Measurements from ENCODE around the gene GNGT2. TPM values are rescaled to one million over a fixed set of nuclear protein-coding genes. Genes with fewer than 3 reads are reported as not detected.

GNGT2 gene
- total RNA-seq = 0.96 TPM in 1 of 2 replicates, not detected in the other
- 0.92 TPM in 1 of 2 replicates, not detected in the other for polyA plus RNA-seq

- peak; percentile 37 for DNase-seq (ENCODE audit: low spot score)
- 62% methylated on average over 21 of the region's 22 CpGs for WGBS (ENCODE audit: low lambda C conversion rate, missing lambda C conversion rate)
- no peak within 1 kb of the TSS for H3K27ac ChIP-seq
These were observed at the start of gene GNGT2, which contains the start of gene ABI3 for GRCh38 chr17:49210158-49211029. TSS of gene GNGT2 (minus strand) at chr17:49210574. CDS start at chr17:49207422, 3,152 bp downstream. TSS of gene ABI3 (plus strand) at chr17:49210707. CDS start at chr17:49210725, 18 bp downstream.

GRCh38 chr17:49259663-49260010, 49.3 kb upstream of the GNGT2 start:
- no peak for TF ChIP-seq EZH2 (IDR thresholded peaks at IDR 0.05; ENCODE audit: borderline replicate concordance)
- no peak for TF ChIP-seq CTCF (IDR thresholded peaks at IDR 0.05; ENCODE audit: poor library complexity)
- Histone ChIP-seq H3K9me2 (replicated peaks; ENCODE audit: insufficient read depth) (no peaks in the 10 kb centered on the region), H2AFZ (peak overlapping the region; percentile 84), H3K9me3 (ENCODE audit: low read depth) (no peaks in the 10 kb centered on the region), H3K4me2 (peak overlapping the region; percentile 82), H3K79me2 (no peaks in the 10 kb centered on the region), H3K36me3 (replicated peaks; ENCODE audit: insufficient read depth, low read depth) (no peaks in the 10 kb centered on the region), H3K27ac (peak overlapping the region; percentile 79), H3K27me3 (no peaks in the 10 kb centered on the region), H3K4me3 (peak overlapping the region; percentile 26), H3K4me1 (ENCODE audit: insufficient read depth) (no peaks in the 10 kb centered on the region), H4K20me1 (ENCODE audit: insufficient read depth, poor library complexity, severe bottlenecking) (no peaks in the 10 kb centered on the region)
- no peak for DNase-seq (ENCODE audit: low spot score)
- WGBS (ENCODE audit: low lambda C conversion rate, missing lambda C conversion rate) = 33% methylated on average over 10 of the region's 10 CpGs

More at GRCh38 chr17:49210158-49211029, at the start of gene GNGT2, which contains the start of gene ABI3:
- no peaks in the 10 kb centered on the region for H3K4me1 ChIP-seq (ENCODE audit: insufficient read depth)
- H3K36me3 ChIP-seq (replicated peaks; ENCODE audit: insufficient read depth, low read depth) = no peaks in the 10 kb centered on the region
- no peaks in the 10 kb centered on the region for H3K9me3 ChIP-seq (ENCODE audit: low read depth)
- no peaks in the 10 kb centered on the region for H3K79me2 ChIP-seq
- H2AFZ ChIP-seq = no peak within 1 kb of the TSS
- H4K20me1 ChIP-seq (ENCODE audit: insufficient read depth, poor library complexity, severe bottlenecking) = no peaks in the 10 kb centered on the region
- no peak for TF ChIP-seq EZH2 (IDR thresholded peaks at IDR 0.05; ENCODE audit: borderline replicate concordance)
- no peak for TF ChIP-seq EZH2phosphoT487 (IDR thresholded peaks at IDR 0.05; ENCODE audit: low read depth, severe bottlenecking, unreplicated experiment)
- TF ChIP-seq CTCF (IDR thresholded peaks at IDR 0.05; ENCODE audit: poor library complexity) = no peak
- H3K9me2 ChIP-seq (replicated peaks; ENCODE audit: insufficient read depth) = no peaks in the 10 kb centered on the region
- H3K4me3 ChIP-seq = no peak within 1 kb of the TSS
- peaks cover 6% of the 10 kb centered on the region for H3K27me3 ChIP-seq
- peak within 1 kb of the TSS; percentile 57 for H3K4me2 ChIP-seq

- Histone ChIP-seq H3K36me3 (replicated peaks; ENCODE audit: insufficient read depth, low read depth) (no peaks in the 10 kb centered on the region), H3K4me3 (no peak overlapping the region), H3K4me2 (no peak overlapping the region), H3K9me3 (ENCODE audit: low read depth) (no peaks in the 10 kb centered on the region), H3K9me2 (replicated peaks; ENCODE audit: insufficient read depth) (no peaks in the 10 kb centered on the region), H2AFZ (no peak overlapping the region), H3K4me1 (ENCODE audit: insufficient read depth) (no peaks in the 10 kb centered on the region), H3K27me3 (no peaks in the 10 kb centered on the region), H3K27ac (no peak overlapping the region), H4K20me1 (ENCODE audit: insufficient read depth, poor library complexity, severe bottlenecking) (no peaks in the 10 kb centered on the region), H3K79me2 (no peaks in the 10 kb centered on the region)
- DNase-seq (ENCODE audit: low spot score) = no peak
- no peak for TF ChIP-seq EZH2phosphoT487 (IDR thresholded peaks at IDR 0.05; ENCODE audit: low read depth, severe bottlenecking, unreplicated experiment)
- no peak for TF ChIP-seq EZH2 (IDR thresholded peaks at IDR 0.05; ENCODE audit: borderline replicate concordance)
- TF ChIP-seq CTCF (IDR thresholded peaks at IDR 0.05; ENCODE audit: poor library complexity) = no peak
- WGBS (ENCODE audit: low lambda C conversion rate, missing lambda C conversion rate) = 96% methylated on average over 3 of the region's 3 CpGs
These were observed 48.0 kb upstream of the GNGT2 start for GRCh38 chr17:49258394-49258793.
